Type B pancreatic cell (in vitro differentiated cells): ENCODE measurements around the gene PLXNA2. TPM values are rescaled to one million over a fixed set of nuclear protein-coding genes. Genes with fewer than 3 reads are reported as not detected.

Experiments used
- DNase-seq: peaks from one replicate; pipeline ENCODE4 v3.0.0; 2021; ENCODE audit warnings: mixed read lengths; ENCODE audit not compliant: unreplicated experiment; ENCODE audit errors: extremely low spot score
- H3K27ac Mint-ChIP-seq: 2 replicates; pipeline ENCODE4 v1.8.0; 2021; ENCODE audit warnings: mild to moderate bottlenecking, mixed read lengths
- H3K27me3 Mint-ChIP-seq: 2 replicates; pipeline ENCODE4 v1.8.0; 2021; ENCODE audit warnings: mixed read lengths
- H3K36me3 Mint-ChIP-seq: 2 replicates; pipeline ENCODE4 v1.8.0; 2021; ENCODE audit warnings: mixed read lengths
- H3K4me1 Mint-ChIP-seq: one replicate; pipeline ENCODE4 v1.8.0; 2021; ENCODE audit warnings: mixed read lengths; ENCODE audit not compliant: unreplicated experiment
- H3K4me3 Mint-ChIP-seq: 2 replicates; pipeline ENCODE4 v1.8.0; 2021; ENCODE audit warnings: mild to moderate bottlenecking, mixed read lengths
- H3K9me3 Mint-ChIP-seq: 2 replicates; pipeline ENCODE4 v1.8.0; 2021; ENCODE audit warnings: mixed read lengths
- CTCF ChIP-seq: fragments of 200-600 bp; sonication (generic); conservative IDR thresholded peaks from 2 replicates; pipeline ENCODE4 v1.5.0; 2021; ENCODE audit warnings: antibody characterized with exemption, mild to moderate bottlenecking
- total RNA-seq: library from RNA; stranded (reverse); gene quantifications from 2 replicates; pipeline ENCODE4 v1.2.1, GENCODE V29; 2021; ENCODE audit warnings: low replicate concordance

Gene PLXNA2
- total RNA-seq, 1 donor from 2014 or later, result 80.1 TPM

- Mint-ChIP-seq H3K4me3 (peak overlapping the region; percentile 55), H3K27me3 (no peaks in the 10 kb centered on the region), H3K4me1 (peaks cover 49% of the 10 kb centered on the region), H3K27ac (peak overlapping the region; percentile 72), H3K9me3 (no peaks in the 10 kb centered on the region), H3K36me3 (peaks cover 49% of the 10 kb centered on the region)
- DNase-seq, result no peak
- no peak for TF ChIP-seq CTCF
Observed at GRCh38 chr1:208219659-208220282, 24.4 kb downstream of the PLXNA2 start.

GRCh38 chr1:208219098-208219658 lies 25.0 kb downstream of the PLXNA2 start:
- H3K9me3 Mint-ChIP-seq, result no peaks in the 10 kb centered on the region
- no peaks in the 10 kb centered on the region for H3K27me3 Mint-ChIP-seq
- no peak for TF ChIP-seq CTCF
- peaks cover 52% of the 10 kb centered on the region for H3K36me3 Mint-ChIP-seq
- H3K27ac Mint-ChIP-seq, result peak overlapping the region; percentile 72
- H3K4me1 Mint-ChIP-seq, result peaks cover 50% of the 10 kb centered on the region
- no peak overlapping the region for H3K4me3 Mint-ChIP-seq
- no peak for DNase-seq

GRCh38 chr1:208218237-208219097 lies 25.7 kb downstream of the PLXNA2 start:
- Mint-ChIP-seq H3K36me3 (peaks cover 57% of the 10 kb centered on the region), H3K4me3 (peak overlapping the region; percentile 34), H3K4me1 (peaks cover 53% of the 10 kb centered on the region), H3K27me3 (no peaks in the 10 kb centered on the region), H3K27ac (peak overlapping the region; percentile 42), H3K9me3 (no peaks in the 10 kb centered on the region)
- DNase-seq, result no peak
- TF ChIP-seq CTCF, result no peak

GRCh38 chr1:208217781-208218180 lies 26.4 kb downstream of the PLXNA2 start:
- no peak for DNase-seq
- Mint-ChIP-seq H3K27me3 (no peaks in the 10 kb centered on the region), H3K27ac (no peak overlapping the region), H3K4me1 (peaks cover 50% of the 10 kb centered on the region), H3K36me3 (peaks cover 56% of the 10 kb centered on the region), H3K4me3 (no peak overlapping the region), H3K9me3 (no peaks in the 10 kb centered on the region)
- no peak for TF ChIP-seq CTCF

GRCh38 chr1:208216806-208217205 lies 27.4 kb downstream of the PLXNA2 start:
- Mint-ChIP-seq H3K9me3 (no peaks in the 10 kb centered on the region), H3K27ac (no peak overlapping the region), H3K36me3 (peaks cover 55% of the 10 kb centered on the region), H3K27me3 (no peaks in the 10 kb centered on the region), H3K4me3 (no peak overlapping the region), H3K4me1 (peaks cover 49% of the 10 kb centered on the region)
- no peak for DNase-seq
- no peak for TF ChIP-seq CTCF
